Loucy (cell line): ENCODE results near the gene TNIP1.

Experiments used
- EZH2phosphoT487 ChIP-seq: fragments of 200-600 bp; IDR thresholded peaks from 2 replicates; pipeline ENCODE4 v1.6.1; 2018; ENCODE audit warnings: antibody characterized with exemption, mild to moderate bottlenecking, moderate library complexity, borderline replicate concordance
- TF ChIP-seq, protein P1 (sequence below): fragments of 200-600 bp; sonication (generic); conservative IDR thresholded peaks from 2 replicates; pipeline ENCODE4 v1.5.1; 2014; ENCODE audit warnings: mild to moderate bottlenecking, antibody characterized with exemption, low read length

DNA sequence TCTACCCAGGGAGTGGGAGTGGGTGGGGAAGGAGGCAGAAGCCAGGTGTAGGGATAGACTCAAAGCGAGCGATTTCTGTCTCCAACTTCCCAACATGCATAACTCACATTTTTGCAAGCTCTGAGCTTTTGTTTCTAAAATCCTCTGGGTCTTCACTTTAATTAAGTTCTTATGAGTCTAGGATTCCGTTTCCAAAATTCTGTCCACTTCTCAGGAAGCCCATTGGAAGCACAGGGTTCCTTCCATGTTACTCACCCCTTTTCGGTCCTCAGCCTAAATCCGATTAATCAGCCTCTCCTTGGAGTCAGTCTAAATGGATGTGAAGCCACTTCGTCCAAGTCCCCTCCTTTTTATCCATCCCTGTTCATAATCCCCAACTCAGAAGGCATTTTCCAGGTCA lies 59.1 kb downstream of the TNIP1 start:
- TF ChIP-seq, protein P1, sequence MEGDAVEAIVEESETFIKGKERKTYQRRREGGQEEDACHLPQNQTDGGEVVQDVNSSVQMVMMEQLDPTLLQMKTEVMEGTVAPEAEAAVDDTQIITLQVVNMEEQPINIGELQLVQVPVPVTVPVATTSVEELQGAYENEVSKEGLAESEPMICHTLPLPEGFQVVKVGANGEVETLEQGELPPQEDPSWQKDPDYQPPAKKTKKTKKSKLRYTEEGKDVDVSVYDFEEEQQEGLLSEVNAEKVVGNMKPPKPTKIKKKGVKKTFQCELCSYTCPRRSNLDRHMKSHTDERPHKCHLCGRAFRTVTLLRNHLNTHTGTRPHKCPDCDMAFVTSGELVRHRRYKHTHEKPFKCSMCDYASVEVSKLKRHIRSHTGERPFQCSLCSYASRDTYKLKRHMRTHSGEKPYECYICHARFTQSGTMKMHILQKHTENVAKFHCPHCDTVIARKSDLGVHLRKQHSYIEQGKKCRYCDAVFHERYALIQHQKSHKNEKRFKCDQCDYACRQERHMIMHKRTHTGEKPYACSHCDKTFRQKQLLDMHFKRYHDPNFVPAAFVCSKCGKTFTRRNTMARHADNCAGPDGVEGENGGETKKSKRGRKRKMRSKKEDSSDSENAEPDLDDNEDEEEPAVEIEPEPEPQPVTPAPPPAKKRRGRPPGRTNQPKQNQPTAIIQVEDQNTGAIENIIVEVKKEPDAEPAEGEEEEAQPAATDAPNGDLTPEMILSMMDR, result no peak
- TF ChIP-seq EZH2phosphoT487, result no peak
